Measurements from ENCODE around the gene SRRM3. TPM values are rescaled to one million over a fixed set of nuclear protein-coding genes. Genes with fewer than 3 reads are reported as not detected.

SRRM3 gene
- total RNA-seq, 4 donors from 2014 or later: 1.8 to 2.6 (median 2.1) TPM

GRCh38 chr7:76232698-76233097 lies 31.0 kb downstream of the SRRM3 start:
- TF ChIP-seq CTCF (IDR thresholded peaks at IDR 0.05; ENCODE audit: low read depth): no peak

DNA sequence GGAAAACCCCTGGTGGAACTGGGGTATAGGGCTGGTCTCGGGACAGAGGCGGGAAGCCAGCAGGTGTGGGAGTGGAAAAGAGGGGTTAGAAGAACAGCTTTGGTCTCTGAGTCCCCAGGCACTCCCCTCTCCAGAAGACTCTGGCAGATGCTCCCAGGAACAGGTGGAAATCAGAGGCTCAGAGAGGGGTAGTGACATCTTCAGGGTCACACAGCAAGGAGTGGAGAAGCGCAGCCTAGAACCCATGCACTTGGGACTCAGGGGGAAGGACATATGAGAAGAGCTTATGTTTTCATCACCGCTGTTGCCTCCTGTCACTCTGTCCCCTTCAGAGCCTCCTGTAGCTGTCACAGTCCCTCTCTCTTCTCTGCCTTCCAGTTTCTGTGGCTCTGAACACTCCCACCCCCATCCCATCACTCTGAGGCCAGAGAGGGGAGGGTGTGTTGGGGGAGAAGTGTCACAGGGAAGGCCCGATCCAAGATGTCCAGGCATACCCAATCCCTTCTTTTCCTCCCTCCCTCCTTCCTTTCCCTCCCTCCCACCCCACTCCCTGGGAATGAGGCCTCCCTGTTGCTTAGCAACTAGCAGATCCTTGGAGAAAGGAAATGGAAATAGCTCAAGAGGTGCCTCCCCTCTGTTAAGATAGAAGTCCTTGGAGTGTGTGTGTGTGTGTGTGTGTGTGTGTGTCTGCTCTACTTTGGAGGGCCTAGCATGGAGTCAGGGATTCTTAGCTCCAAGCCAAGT lies 32.0 kb downstream of the SRRM3 start:
- TF ChIP-seq CTCF (IDR thresholded peaks at IDR 0.05; ENCODE audit: low read depth): no peak

DNA sequence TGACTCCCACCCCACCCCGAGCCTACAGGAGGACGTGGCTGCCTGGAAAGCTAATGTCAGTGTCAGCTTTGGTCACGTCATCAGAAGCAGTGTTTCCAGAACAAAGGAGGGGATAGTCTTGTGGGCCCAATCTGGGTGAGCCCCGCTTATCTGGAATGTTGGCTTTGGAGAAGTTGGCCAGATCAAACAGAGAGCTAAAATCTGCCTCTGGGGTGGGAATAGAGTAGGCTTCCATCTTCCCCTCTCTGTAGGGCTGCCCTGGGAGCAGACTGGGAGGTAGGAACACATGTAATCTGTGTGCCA lies 32.5 kb downstream of the SRRM3 start:
- no peak for TF ChIP-seq CTCF (IDR thresholded peaks at IDR 0.05; ENCODE audit: low read depth)

GRCh38 chr7:76234931-76235441 lies 33.3 kb downstream of the SRRM3 start:
- TF ChIP-seq CTCF (IDR thresholded peaks at IDR 0.05; ENCODE audit: low read depth): no peak

GRCh38 chr7:76236224-76236623 lies 34.5 kb downstream of the SRRM3 start:
- no peak for TF ChIP-seq CTCF (IDR thresholded peaks at IDR 0.05; ENCODE audit: low read depth)

DNA sequence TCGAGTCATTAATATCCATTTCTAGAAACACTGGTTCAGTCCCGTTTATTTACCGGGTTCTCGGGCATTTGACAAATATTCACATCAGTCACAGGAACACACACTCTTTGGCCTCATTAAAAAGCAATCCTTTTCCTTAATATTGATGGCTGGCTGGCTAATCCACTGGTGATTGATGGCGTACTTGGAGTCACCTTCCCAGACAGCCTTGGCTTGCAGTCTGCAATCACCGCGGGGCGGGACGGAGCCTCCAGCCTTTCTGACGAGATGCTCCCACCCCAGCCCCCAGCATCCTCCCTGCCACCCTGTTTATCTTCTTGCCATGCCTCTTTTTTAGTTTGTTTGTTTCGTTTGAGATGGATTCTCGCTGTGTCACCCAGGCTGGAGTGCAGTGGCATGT lies 36.6 kb downstream of the SRRM3 start:
- no peak for TF ChIP-seq CTCF (IDR thresholded peaks at IDR 0.05; ENCODE audit: low read depth)

DNA sequence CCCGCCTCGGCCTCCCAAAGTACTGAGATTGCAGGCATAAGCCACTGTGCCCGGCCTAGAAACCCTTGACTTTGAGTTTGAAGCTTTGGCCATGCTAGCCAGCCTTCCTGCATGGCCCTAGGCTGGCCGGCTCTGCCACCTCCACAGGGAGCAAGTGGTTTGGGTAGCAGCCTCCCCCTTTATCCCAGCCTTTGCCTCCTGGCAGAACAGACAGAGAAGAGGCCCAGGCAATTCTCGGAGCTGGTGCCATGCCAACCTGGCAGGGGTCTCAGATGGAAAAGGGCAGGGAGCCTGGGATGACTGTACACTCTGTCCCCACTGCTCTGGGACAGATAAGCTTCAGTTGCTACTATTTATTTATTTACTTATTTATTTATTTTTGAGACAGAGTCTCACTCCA lies 39.4 kb downstream of the SRRM3 start:
- TF ChIP-seq CTCF (IDR thresholded peaks at IDR 0.05; ENCODE audit: low read depth): no peak

Measured in subcutaneous adipose tissue (tissue), 4 donors.